Hepatocyte (in vitro differentiated cells): ENCODE measurements around the gene SZRD1.

Source experiments
- EZH2 ChIP-seq: fragments of 200-600 bp; sonication (generic); IDR thresholded peaks from 2 replicates; pipeline ENCODE4 v1.6.1; 2016; ENCODE audit warnings: antibody characterized with exemption, mild to moderate bottlenecking, borderline replicate concordance
- EZH2phosphoT487 ChIP-seq: fragments of 200-600 bp; sonication (generic); IDR thresholded peaks from one replicate; pipeline ENCODE4 v1.6.1; 2018; ENCODE audit warnings: antibody characterized with exemption, mild to moderate bottlenecking, low read depth, moderate library complexity; ENCODE audit not compliant: unreplicated experiment, severe bottlenecking
- TF ChIP-seq, protein P1 (sequence below): fragments of 200-600 bp; sonication (generic); IDR thresholded peaks from 2 replicates; pipeline ENCODE4 v1.5.1; 2016; ENCODE audit warnings: antibody characterized with exemption, mild to moderate bottlenecking; ENCODE audit not compliant: poor library complexity

DNA sequence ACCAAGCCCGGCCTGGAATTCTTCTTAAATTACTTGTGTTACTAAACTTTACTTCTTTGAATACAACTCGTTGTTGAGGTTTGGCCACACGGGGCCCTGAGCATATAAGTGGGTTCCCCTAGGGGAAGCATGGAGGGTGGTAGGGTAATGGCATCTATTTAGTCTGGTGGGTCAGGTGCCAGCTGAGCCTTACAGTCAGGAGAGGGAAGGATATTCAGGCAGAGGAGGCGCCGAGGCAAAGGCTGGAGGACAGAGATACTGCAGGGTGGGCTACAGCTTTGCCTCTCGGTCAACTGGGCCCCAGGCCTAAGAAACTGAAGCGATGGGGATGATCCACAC lies 73.1 kb downstream of the SZRD1 start:
- TF ChIP-seq, protein P1, sequence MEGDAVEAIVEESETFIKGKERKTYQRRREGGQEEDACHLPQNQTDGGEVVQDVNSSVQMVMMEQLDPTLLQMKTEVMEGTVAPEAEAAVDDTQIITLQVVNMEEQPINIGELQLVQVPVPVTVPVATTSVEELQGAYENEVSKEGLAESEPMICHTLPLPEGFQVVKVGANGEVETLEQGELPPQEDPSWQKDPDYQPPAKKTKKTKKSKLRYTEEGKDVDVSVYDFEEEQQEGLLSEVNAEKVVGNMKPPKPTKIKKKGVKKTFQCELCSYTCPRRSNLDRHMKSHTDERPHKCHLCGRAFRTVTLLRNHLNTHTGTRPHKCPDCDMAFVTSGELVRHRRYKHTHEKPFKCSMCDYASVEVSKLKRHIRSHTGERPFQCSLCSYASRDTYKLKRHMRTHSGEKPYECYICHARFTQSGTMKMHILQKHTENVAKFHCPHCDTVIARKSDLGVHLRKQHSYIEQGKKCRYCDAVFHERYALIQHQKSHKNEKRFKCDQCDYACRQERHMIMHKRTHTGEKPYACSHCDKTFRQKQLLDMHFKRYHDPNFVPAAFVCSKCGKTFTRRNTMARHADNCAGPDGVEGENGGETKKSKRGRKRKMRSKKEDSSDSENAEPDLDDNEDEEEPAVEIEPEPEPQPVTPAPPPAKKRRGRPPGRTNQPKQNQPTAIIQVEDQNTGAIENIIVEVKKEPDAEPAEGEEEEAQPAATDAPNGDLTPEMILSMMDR, result no peak
- TF ChIP-seq EZH2 (no peak), EZH2phosphoT487 (no peak)
